Thyroid gland (tissue), 4 donors: ENCODE results near the gene MARK3. TPM values are rescaled to one million over a fixed set of nuclear protein-coding genes. Genes with fewer than 3 reads are reported as not detected.
A peak's percentile ranks its signal among the peaks of the same experiment; 100 is the strongest.
"Not testable (repeated sequence)": the region's sequence is repeated elsewhere in the genome, so short reads cannot be mapped to it uniquely, and the experiment has no call there.

Experiments
- DNase-seq, 2 donors: peaks; one replicate each; pipeline ENCODE4 v3.0.0-alpha.2; 2019
- H3K27ac ChIP-seq, 3 donors: fragments of 200-600 bp; sonication (generic); 1 replicate in 2 of 3; 2 replicates in 1 of 3; pipeline ENCODE4 v1.5.1; 2016 to 2019; ENCODE audit warnings: mild to moderate bottlenecking in 1 of 3, moderate library complexity in 1 of 3
- H3K27me3 ChIP-seq: fragments of 200-600 bp; sonication (generic); one replicate; pipeline ENCODE4 v1.5.1; 2019
- H3K36me3 ChIP-seq, 2 donors: fragments of 200-600 bp; sonication (generic); one replicate each; pipeline ENCODE4 v1.5.1; 2016 to 2019
- H3K4me1 ChIP-seq, 2 donors: fragments of 200-600 bp; sonication (generic); one replicate each; pipeline ENCODE4 v1.5.1; 2017 to 2019
- H3K4me3 ChIP-seq, 3 donors: fragments of 200-600 bp; sonication (generic); replicated peaks in 1 of 3; 1 replicate in 2 of 3; 2 replicates in 1 of 3; pipeline ENCODE4 v1.5.1; 2016; ENCODE audit warnings: mild to moderate bottlenecking in 1 of 3
- H3K9me3 ChIP-seq: fragments of 200-600 bp; sonication (generic); one replicate; pipeline ENCODE4 v1.5.1; 2017
- CTCF ChIP-seq, 6 experiments: fragments of 200-600 bp in 3 of 6; fragments of 450-650 bp in 3 of 6; sonication (generic) in 3 of 6; IDR thresholded peaks; one replicate each; pipeline ENCODE4 v1.5.1; 2016 to 2019; ENCODE audit warnings: antibody characterized with exemption in 6 of 6, mild to moderate bottlenecking in 2 of 6, inconsistent platforms in 1 of 6, moderate library complexity in 1 of 6
- POLR2A ChIP-seq, 2 donors: fragments of 450-650 bp; IDR thresholded peaks; one replicate each; pipeline ENCODE4 v1.6.1; 2017; ENCODE audit warnings: antibody characterized with exemption in 2 of 2, mild to moderate bottlenecking in 2 of 2, moderate library complexity in 1 of 2
- WGBS, 2 donors: methylation state at CpG; one replicate each; pipeline ENCODE4 v1.1.5; 2017; 5-methylcytosine and 5-hydroxymethylcytosine counted together
- intact Hi-C: fragments of 100-400 bp; cut with DNase I; formaldehyde crosslinking; loops from one replicate; pipeline ENCODE4 v1.15.1; 2023
- total RNA-seq, 4 donors: library from RNA; depleted of rRNA; stranded (reverse); fragments of >200 nt; gene quantifications; one replicate each; pipeline ENCODE4 v1.2.3, GENCODE V29; 2016

The MARK3 gene
- total RNA-seq, 4 donors from 2014 or later, result 105 to 164 (median 114) TPM

DNA sequence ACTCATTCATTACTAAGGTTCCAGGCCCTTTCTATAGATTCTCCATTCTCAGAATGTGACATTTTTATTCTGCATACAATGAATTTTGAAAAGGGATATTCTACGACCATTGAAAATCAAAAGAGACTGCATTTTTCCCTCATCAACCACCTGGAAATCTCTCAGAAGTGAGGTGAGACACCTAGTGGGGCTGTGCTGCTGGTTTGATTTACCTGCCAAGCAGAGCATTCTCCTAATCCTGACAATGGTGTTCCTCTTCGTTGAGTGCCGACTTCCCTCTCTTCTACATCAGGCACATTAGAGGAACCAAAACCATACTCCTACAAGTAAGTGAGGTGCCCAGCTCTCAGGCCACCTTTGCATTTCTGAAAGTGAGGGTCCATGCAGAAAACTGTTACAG is 122.5 kb downstream of the MARK3 start:
- 77 to 92% methylated on average over 3 of the region's 3 CpGs for WGBS, 2 donors
- H3K4me3 ChIP-seq, result no peak overlapping the region
- no peak overlapping the region for H3K27ac ChIP-seq
- H3K36me3 ChIP-seq, result peaks cover 26 to 28% of the 10 kb centered on the region in 2 donors
- no peaks in the 10 kb centered on the region for H3K9me3 ChIP-seq
- no peaks in the 10 kb centered on the region for H3K27me3 ChIP-seq
- no peak for DNase-seq
- peaks cover 21 to 38% of the 10 kb centered on the region in 2 donors for H3K4me1 ChIP-seq
- intact Hi-C loops, result no loop called here
- TF ChIP-seq POLR2A (IDR thresholded peaks at IDR 0.05) (no peak), CTCF (IDR thresholded peaks at IDR 0.05) (no peak)

DNA sequence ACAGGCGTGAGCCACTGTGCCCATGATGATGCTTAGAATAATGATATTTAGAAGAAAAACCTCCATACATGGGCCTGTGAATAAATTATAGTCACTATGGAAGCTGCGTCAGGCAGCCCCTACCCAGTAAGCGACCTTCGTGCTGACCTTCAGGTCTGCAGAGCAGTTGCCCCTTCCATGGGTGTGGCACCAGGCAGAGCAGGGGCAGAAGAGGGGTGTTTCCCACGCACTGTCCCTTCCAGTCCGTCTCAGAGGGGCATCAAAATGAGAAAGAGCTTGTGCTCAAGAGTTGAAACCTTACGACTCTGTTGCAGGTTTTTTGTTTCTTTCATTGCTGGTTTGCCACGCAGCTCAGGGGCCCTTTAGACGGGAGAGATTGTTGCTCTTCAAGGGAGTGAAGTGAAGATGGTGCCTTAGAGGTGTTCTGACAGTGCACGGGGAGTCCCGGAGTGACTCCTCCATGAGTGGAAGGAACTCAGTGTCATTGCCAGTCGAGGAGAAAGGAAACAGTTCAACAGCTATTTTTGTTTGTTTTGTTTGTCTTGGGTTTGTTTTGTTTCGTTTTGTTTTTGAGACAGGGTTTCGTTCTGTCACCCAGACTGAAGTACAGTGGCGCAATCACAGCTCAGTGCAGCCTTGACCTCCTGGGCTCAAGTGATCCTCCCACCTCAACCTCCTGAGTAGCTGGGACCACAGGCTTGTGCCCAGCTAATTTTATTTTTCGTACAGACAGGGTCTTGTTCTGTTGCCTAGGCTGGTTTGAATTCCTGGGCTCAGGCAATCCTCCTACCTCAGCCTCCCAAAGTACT is 123.5 kb downstream of the MARK3 start:
- Histone ChIP-seq H3K36me3 (peaks cover 18 to 19% of the 10 kb centered on the region in 2 donors), H3K27ac (peak overlapping the region; percentile 43 to 68 (median 64)), H3K27me3 (no peaks in the 10 kb centered on the region), H3K4me3 (no peak overlapping the region), H3K9me3 (no peaks in the 10 kb centered on the region), H3K4me1 (peaks cover 30 to 48% of the 10 kb centered on the region in 2 donors)
- no peak for TF ChIP-seq POLR2A (IDR thresholded peaks at IDR 0.05)
- no peak for TF ChIP-seq CTCF (IDR thresholded peaks at IDR 0.05)
- 59 to 66% methylated on average over 16 of the region's 16 CpGs for WGBS, 2 donors
- DNase-seq, result peak; percentile 39 to 49
- intact Hi-C loops, result no loop called here

GRCh38 chr14:103509864-103510723 is 124.9 kb downstream of the MARK3 start:
- WGBS, 2 donors, result 84 to 90% methylated on average over 11 of the region's 11 CpGs
- H3K36me3 ChIP-seq, result peaks cover 4 to 5% of the 10 kb centered on the region in 2 donors
- intact Hi-C loops, result no loop called here
- TF ChIP-seq CTCF (IDR thresholded peaks at IDR 0.05), result no peak
- TF ChIP-seq POLR2A (IDR thresholded peaks at IDR 0.05), result no peak
- H3K4me3 ChIP-seq, result no peak overlapping the region
- H3K9me3 ChIP-seq, result no peaks in the 10 kb centered on the region
- H3K4me1 ChIP-seq, result peaks cover 41 to 60% of the 10 kb centered on the region in 2 donors
- no peaks in the 10 kb centered on the region for H3K27me3 ChIP-seq
- peak overlapping the region in 2 of 3 donors; percentile 68 to 82 for H3K27ac ChIP-seq
- DNase-seq, result no peak

DNA sequence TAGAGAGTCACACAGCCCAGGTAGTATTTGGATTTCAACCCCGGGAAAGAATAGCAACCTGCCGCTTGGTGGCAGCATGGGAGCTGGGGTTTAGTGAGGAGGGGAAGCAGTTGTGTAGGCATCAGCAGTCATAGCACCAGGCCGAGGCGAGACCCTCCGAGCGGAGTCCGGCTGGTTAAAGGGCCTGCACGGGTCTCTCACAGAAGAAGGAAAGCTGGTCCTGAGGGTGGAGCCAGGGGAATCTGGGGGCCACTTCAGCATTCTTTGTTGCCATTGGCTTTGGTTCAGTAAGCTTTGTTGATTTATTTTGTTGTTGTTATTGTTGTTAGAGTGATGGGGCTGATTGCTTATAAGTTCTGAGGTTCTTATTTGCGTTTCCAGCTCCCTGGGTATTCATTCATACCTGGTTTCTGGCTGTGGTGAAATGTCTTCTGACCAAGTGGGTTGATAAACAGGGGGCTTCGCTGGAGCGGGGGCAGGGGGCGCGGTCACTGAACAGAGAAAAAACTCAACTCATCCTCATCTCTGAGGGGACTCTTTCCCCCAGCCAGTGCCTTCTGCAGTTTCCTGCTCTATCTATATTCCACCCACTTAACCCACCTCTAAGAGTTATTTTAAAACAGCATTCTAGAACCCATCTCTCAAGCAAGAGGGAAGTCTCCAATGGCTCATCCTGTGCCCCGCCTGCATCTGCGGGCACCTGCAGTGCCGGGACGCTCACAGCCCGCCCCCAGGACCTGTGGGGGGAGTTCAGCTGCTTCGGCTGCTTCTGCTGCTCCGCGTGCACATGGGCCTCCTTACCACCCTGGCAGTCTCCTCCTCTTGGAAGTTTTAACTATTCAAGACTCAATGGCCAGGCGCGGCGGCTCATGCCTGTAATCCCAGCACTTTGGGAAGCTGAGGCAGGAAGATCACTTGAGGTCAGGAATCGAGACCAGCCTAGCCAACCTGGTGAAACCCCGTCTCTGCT is 125.8 kb downstream of the MARK3 start:
- peaks cover 0 to 3% of the 10 kb centered on the region in 2 donors for H3K36me3 ChIP-seq
- DNase-seq, result peak in 1 of 2 donors; percentile 69

DNA sequence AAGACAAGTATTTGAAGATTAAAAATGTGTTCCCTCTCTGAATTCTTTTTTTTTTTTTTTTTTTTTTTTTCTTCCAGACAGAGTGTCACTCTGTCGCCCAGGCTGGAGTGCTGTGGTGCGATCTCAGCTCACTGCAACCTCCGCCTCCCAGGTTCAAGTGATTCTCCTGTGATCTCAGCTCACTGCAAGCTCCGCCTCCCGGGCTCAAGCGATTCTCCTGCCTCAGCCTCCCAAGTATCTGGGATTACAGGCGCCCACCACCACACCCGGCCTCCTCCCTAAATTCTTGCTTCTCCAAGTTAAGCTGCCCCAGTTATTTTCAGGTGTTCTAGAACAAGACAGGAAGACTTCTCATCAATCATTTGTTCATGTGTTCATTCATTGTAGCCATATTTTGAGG is 127.0 kb downstream of the MARK3 start:
- Histone ChIP-seq H3K4me1 (peaks cover 60 to 79% of the 10 kb centered on the region in 2 donors), H3K27ac (peak overlapping the region; percentile 91 to 99 (median 98))
- H3K27me3 ChIP-seq, H3K9me3 ChIP-seq, H3K36me3 ChIP-seq, intact Hi-C loops, H3K4me3 ChIP-seq: not testable (repeated sequence)
- WGBS, 2 donors, result 76 to 85% methylated on average over 8 of the region's 8 CpGs
- peak; percentile 33 to 48 for DNase-seq

More for the DNA sequence above, 125.8 kb downstream of the MARK3 start:
- Histone ChIP-seq H3K4me1 (peaks cover 51 to 70% of the 10 kb centered on the region in 2 donors), H3K9me3 (no peaks in the 10 kb centered on the region), H3K27me3 (no peaks in the 10 kb centered on the region), H3K4me3 (no peak overlapping the region), H3K27ac (peak overlapping the region; percentile 20 to 82 (median 68))
- TF ChIP-seq CTCF (IDR thresholded peaks at IDR 0.05) (peak in 1 of 6 experiments; percentile 18), POLR2A (IDR thresholded peaks at IDR 0.05) (no peak)
- 55 to 69% methylated on average over 26 of the region's 26 CpGs for WGBS, 2 donors
- intact Hi-C loops, result no loop called here
